H1 (cell line): ENCODE data around the gene TMEM18. TPM values are rescaled to one million over a fixed set of nuclear protein-coding genes. Genes with fewer than 3 reads are reported as not detected.

Source experiments
- E2F6 ChIP-seq: IDR thresholded peaks from 2 replicates; pipeline ENCODE4 v1.6.1; 2012; ENCODE audit warnings: inconsistent platforms
- EP300 ChIP-seq, 2 experiments: IDR thresholded peaks; 1 replicate in 1 of 2; 2 replicates in 1 of 2; pipeline ENCODE4 v1.6.1; 2011 to 2012; ENCODE audit warnings: low read depth in 2 of 2, low read length in 2 of 2, mild to moderate bottlenecking in 2 of 2, borderline replicate concordance in 1 of 2, inconsistent platforms in 1 of 2, moderate library complexity in 1 of 2
- MAX ChIP-seq: IDR thresholded peaks from 2 replicates; pipeline ENCODE4 v1.6.1; 2012; ENCODE audit warnings: inconsistent platforms
- polyA plus RNA-seq, 7 experiments: library from polyadenylated mRNA; depleted of rRNA in 3 of 7; stranded (reverse) in 5 of 7; unstranded in 2 of 7; fragments of >200 nt in 5 of 7; fragments of 200-250 nt in 2 of 7; gene quantifications; 1 replicate in 5 of 7; 2 replicates in 1 of 7; 4 replicates in 1 of 7; pipeline versions ENCODE4 v1.2.1 to v1.2.3, GENCODE V29; 2011 to 2013; ENCODE audit warnings: missing spikeins in 2 of 7, mixed read lengths in 2 of 7
- total RNA-seq: library from RNA; stranded (reverse); fragmentation: NEBNext Ultra II Directional; extraction: Animal tissue kit (Norgen Biotek cat#: 25700); gene quantifications from 2 replicates; pipeline ENCODE4 v1.2.1, GENCODE V29; 2021

Gene TMEM18
- total and polyA plus RNA-seq, 2 of the 8 experiments (the other 6 are each of a cell fraction or from before 2014, with no cell fraction given), result 22.4 to 27.1 TPM

GRCh38 chr2:641164-641871 lies 35.9 kb downstream of the TMEM18 start (continued):
- TF ChIP-seq E2F6 (no peak), EP300 (IDR thresholded peaks at IDR 0.05; ENCODE audit: borderline replicate concordance in 1 of 2, low read depth in 2 of 2, low read length in 2 of 2) (no peak), MAX (no peak)
